ENCODE data around the gene ATG16L1. TPM values are rescaled to one million over a fixed set of nuclear protein-coding genes. Genes with fewer than 3 reads are reported as not detected.
A peak's percentile ranks its signal among the peaks of the same experiment; 100 is the strongest.

Gene ATG16L1
- total RNA-seq, 4 donors from 2014 or later, result 12.3 to 38.0 (median 22.8) TPM

- H3K9me3 ChIP-seq, result no peaks in the 10 kb centered on the region
- H3K4me3 ChIP-seq, result peak overlapping the region in 1 of 4 donors; percentile 41
- no peaks in the 10 kb centered on the region for H3K36me3 ChIP-seq
- H3K27me3 ChIP-seq, result no peaks in the 10 kb centered on the region
- H3K27ac ChIP-seq, result peak overlapping the region; percentile 23 to 56 (median 42)
- intact Hi-C loops (cut with DNase I), result no loop called here
- WGBS, 2 donors, result 24 to 64% methylated on average over 11 to 12 of the region's 18 CpGs
- TF ChIP-seq CTCF (IDR thresholded peaks at IDR 0.05) (no peak), POLR2A (IDR thresholded peaks at IDR 0.05) (no peak)
- DNase-seq, result no peak
- peaks cover 0 to 57% (median 12%) of the 10 kb centered on the region in 3 donors for H3K4me1 ChIP-seq
These were observed 40.5 kb upstream of the ATG16L1 start for GRCh38 chr2:233210843-233211547.

GRCh38 chr2:233211548-233211895 is 40.0 kb upstream of the ATG16L1 start:
- Histone ChIP-seq H3K9me3 (no peaks in the 10 kb centered on the region), H3K4me3 (peak overlapping the region in 1 of 4 donors; percentile 41), H3K4me1 (peaks cover 0 to 57% (median 12%) of the 10 kb centered on the region in 3 donors), H3K27me3 (no peaks in the 10 kb centered on the region), H3K27ac (peak overlapping the region; percentile 23 to 56 (median 42)), H3K36me3 (no peaks in the 10 kb centered on the region)
- TF ChIP-seq POLR2A (IDR thresholded peaks at IDR 0.05), result no peak
- TF ChIP-seq CTCF (IDR thresholded peaks at IDR 0.05), result no peak
- 40 to 66% methylated on average over 3 of the region's 3 CpGs for WGBS, 2 donors
- intact Hi-C loops (cut with DNase I), result no loop called here
- DNase-seq, result no peak

GRCh38 chr2:233213011-233213410 is 38.5 kb upstream of the ATG16L1 start:
- no peaks in the 10 kb centered on the region for H3K9me3 ChIP-seq
- 56 to 60% methylated on average over 9 to 14 of the region's 15 CpGs for WGBS, 2 donors
- H3K4me1 ChIP-seq, result peaks cover 0 to 55% (median 12%) of the 10 kb centered on the region in 3 donors
- DNase-seq, result no peak
- H3K36me3 ChIP-seq, result no peaks in the 10 kb centered on the region
- H3K27ac ChIP-seq, result peak overlapping the region in 2 of 4 donors; percentile 12 to 49
- no peak overlapping the region for H3K4me3 ChIP-seq
- no peaks in the 10 kb centered on the region for H3K27me3 ChIP-seq
- intact Hi-C loops (cut with DNase I), result no loop called here
- TF ChIP-seq POLR2A (IDR thresholded peaks at IDR 0.05), result no peak
- no peak for TF ChIP-seq CTCF (IDR thresholded peaks at IDR 0.05)

GRCh38 chr2:233213975-233214374 is 37.5 kb upstream of the ATG16L1 start:
- intact Hi-C loops (cut with DNase I), result no loop called here
- peaks cover 0 to 45% (median 12%) of the 10 kb centered on the region in 3 donors for H3K4me1 ChIP-seq
- 71 to 73% methylated on average over 4 to 5 of the region's 6 CpGs for WGBS, 2 donors
- no peak for DNase-seq
- H3K27ac ChIP-seq, result no peak overlapping the region
- no peaks in the 10 kb centered on the region for H3K27me3 ChIP-seq
- no peaks in the 10 kb centered on the region for H3K9me3 ChIP-seq
- H3K4me3 ChIP-seq, result no peak overlapping the region
- no peaks in the 10 kb centered on the region for H3K36me3 ChIP-seq
- TF ChIP-seq POLR2A (IDR thresholded peaks at IDR 0.05), result no peak
- no peak for TF ChIP-seq CTCF (IDR thresholded peaks at IDR 0.05)

- Histone ChIP-seq H3K27ac (no peak overlapping the region), H3K4me3 (no peak overlapping the region), H3K4me1 (peaks cover 0 to 7% (median 0%) of the 10 kb centered on the region in 3 donors), H3K27me3 (no peaks in the 10 kb centered on the region), H3K9me3 (no peaks in the 10 kb centered on the region), H3K36me3 (no peaks in the 10 kb centered on the region)
- no peak for TF ChIP-seq POLR2A (IDR thresholded peaks at IDR 0.05)
- TF ChIP-seq CTCF (IDR thresholded peaks at IDR 0.05), result no peak
- WGBS, 2 donors, result 65 to 68% methylated on average over 7 to 8 of the region's 8 CpGs
- intact Hi-C loops (cut with DNase I), result no loop called here
- DNase-seq, result no peak
These were observed 33.5 kb upstream of the ATG16L1 start for GRCh38 chr2:233217892-233218377.

Measured in esophagus squamous epithelium (tissue), 5 donors.